ENCODE results near the gene CLHC1. TPM values are rescaled to one million over a fixed set of nuclear protein-coding genes. Genes with fewer than 3 reads are reported as not detected.
"Not testable (repeated sequence)": the region's sequence is repeated elsewhere in the genome, so short reads cannot be mapped to it uniquely, and the experiment has no call there.

Gene CLHC1
- total RNA-seq, 1 donor from 2014 or later = 19.8 TPM

GRCh38 chr2:55135491-55135890, 96.6 kb downstream of the CLHC1 start:
- Mint-ChIP-seq H3K4me1 (ENCODE audit: low read depth, unreplicated experiment) (peaks cover 12% of the 10 kb centered on the region), H3K36me3 (ENCODE audit: unreplicated experiment) (no peaks in the 10 kb centered on the region), H3K27me3 (ENCODE audit: unreplicated experiment) (no peaks in the 10 kb centered on the region), H3K27ac (ENCODE audit: unreplicated experiment) (no peak overlapping the region), H3K9me3 (ENCODE audit: unreplicated experiment) (peaks cover 2% of the 10 kb centered on the region), H3K4me3 (ENCODE audit: unreplicated experiment) (no peak overlapping the region)
- TF ChIP-seq CTCF (IDR thresholded peaks at IDR 0.05; ENCODE audit: partially characterized antibody, unreplicated experiment) = no peak
- no peak for DNase-seq

GRCh38 chr2:55134316-55134706, 97.8 kb downstream of the CLHC1 start:
- no peaks in the 10 kb centered on the region for H3K36me3 Mint-ChIP-seq (ENCODE audit: unreplicated experiment)
- H3K9me3 Mint-ChIP-seq (ENCODE audit: unreplicated experiment) = peaks cover under 1% of the 10 kb centered on the region
- no peak overlapping the region for H3K4me3 Mint-ChIP-seq (ENCODE audit: unreplicated experiment)
- no peak for TF ChIP-seq CTCF (IDR thresholded peaks at IDR 0.05; ENCODE audit: partially characterized antibody, unreplicated experiment)
- no peak for DNase-seq
- peaks cover 12% of the 10 kb centered on the region for H3K4me1 Mint-ChIP-seq (ENCODE audit: low read depth, unreplicated experiment)
- no peak overlapping the region for H3K27ac Mint-ChIP-seq (ENCODE audit: unreplicated experiment)
- H3K27me3 Mint-ChIP-seq (ENCODE audit: unreplicated experiment) = no peaks in the 10 kb centered on the region

DNA sequence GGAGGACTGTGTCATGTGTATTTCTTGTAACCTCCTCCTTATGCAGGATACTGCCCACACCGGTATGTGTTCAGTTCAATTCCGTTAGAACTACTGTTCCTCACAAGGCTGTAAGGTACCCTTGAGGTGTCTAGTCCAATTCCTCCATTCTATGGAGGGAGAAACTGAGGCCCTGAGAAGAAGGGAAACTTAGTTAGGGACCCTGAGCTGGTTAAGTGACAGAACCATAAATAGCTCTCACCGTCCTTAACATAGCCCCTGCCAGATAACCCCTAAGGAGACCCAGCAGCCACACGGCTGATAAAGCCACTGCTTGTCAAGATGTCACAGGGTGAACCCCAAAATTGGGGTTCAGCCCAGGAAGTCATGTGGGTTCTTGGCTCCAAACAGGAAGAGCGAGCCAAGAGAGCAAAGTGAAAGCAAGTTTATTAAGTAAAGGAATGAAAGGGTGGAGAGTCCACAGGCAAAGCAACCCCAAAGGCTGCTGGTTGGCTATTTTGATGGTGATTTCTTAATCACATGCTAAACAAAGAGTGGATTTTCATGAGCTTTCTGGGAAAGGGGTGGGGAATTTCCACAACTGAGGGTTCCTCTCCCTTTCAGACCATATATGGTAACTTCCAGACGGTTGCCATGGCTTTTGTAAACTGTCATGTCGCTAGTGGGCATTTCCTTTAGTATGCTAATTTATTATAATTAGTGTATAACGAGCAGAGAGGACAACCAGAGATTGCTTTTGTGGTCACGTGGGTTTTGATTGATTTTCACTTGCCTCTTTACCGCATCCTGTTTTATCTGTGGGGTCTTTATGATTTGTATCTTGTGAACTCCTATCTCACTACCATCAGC, 98.4 kb downstream of the CLHC1 start:
- no peaks in the 10 kb centered on the region for H3K9me3 Mint-ChIP-seq (ENCODE audit: unreplicated experiment)
- TF ChIP-seq CTCF (IDR thresholded peaks at IDR 0.05; ENCODE audit: partially characterized antibody, unreplicated experiment) = no peak
- H3K27ac Mint-ChIP-seq (ENCODE audit: unreplicated experiment) = no peak overlapping the region
- DNase-seq = no peak
- H3K4me3 Mint-ChIP-seq (ENCODE audit: unreplicated experiment) = no peak overlapping the region
- H3K4me1 Mint-ChIP-seq (ENCODE audit: low read depth, unreplicated experiment) = peaks cover 12% of the 10 kb centered on the region
- no peaks in the 10 kb centered on the region for H3K36me3 Mint-ChIP-seq (ENCODE audit: unreplicated experiment)
- H3K27me3 Mint-ChIP-seq (ENCODE audit: unreplicated experiment) = no peaks in the 10 kb centered on the region

DNA sequence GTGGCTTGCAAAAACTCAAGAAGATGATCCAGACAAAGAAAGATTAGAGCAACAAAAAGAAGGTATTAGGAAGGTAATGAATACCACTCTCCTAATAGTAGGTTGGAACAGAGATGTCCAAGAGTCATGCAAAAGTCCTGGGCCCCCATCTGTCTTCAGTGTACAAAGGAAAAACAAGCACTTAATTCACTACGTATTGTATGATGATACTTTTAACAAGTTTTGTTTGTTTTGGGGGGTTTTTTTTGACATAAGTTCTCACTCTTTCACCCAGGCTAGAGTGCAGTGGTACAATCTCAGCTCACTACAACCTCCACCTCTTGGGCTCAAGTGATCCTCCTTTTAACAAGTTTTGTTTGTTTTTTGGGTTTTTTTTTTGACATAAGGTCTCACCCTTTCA, 101.2 kb downstream of the CLHC1 start:
- no peak overlapping the region for H3K4me3 Mint-ChIP-seq (ENCODE audit: unreplicated experiment)

GRCh38 chr2:55126643-55127042, 105.5 kb downstream of the CLHC1 start:
- DNase-seq; H3K27ac Mint-ChIP-seq (ENCODE audit: unreplicated experiment); H3K4me1 Mint-ChIP-seq (ENCODE audit: low read depth, unreplicated experiment); H3K9me3 Mint-ChIP-seq (ENCODE audit: unreplicated experiment); H3K4me3 Mint-ChIP-seq (ENCODE audit: unreplicated experiment); H3K27me3 Mint-ChIP-seq (ENCODE audit: unreplicated experiment): not testable (repeated sequence)
- H3K36me3 Mint-ChIP-seq (ENCODE audit: unreplicated experiment) = peaks cover 17% of the 10 kb centered on the region

More for the DNA sequence above, 101.2 kb downstream of the CLHC1 start:
- no peaks in the 10 kb centered on the region for H3K9me3 Mint-ChIP-seq (ENCODE audit: unreplicated experiment)
- TF ChIP-seq CTCF (IDR thresholded peaks at IDR 0.05; ENCODE audit: partially characterized antibody, unreplicated experiment) = no peak
- no peaks in the 10 kb centered on the region for H3K27me3 Mint-ChIP-seq (ENCODE audit: unreplicated experiment)
- no peak for DNase-seq
- H3K4me1 Mint-ChIP-seq (ENCODE audit: low read depth, unreplicated experiment) = no peaks in the 10 kb centered on the region
- H3K36me3 Mint-ChIP-seq (ENCODE audit: unreplicated experiment) = peaks cover 3% of the 10 kb centered on the region
- no peak overlapping the region for H3K27ac Mint-ChIP-seq (ENCODE audit: unreplicated experiment)

Other genes with a start within 250 kb of the CLHC1 start
- gene RTN4, start 181.8 kb downstream of the CLHC1 start, total RNA-seq (ENCODE audit: unreplicated experiment) = 772 TPM
- 437 TPM for gene RPS27A, start 395 bp upstream of the CLHC1 start, total RNA-seq (ENCODE audit: unreplicated experiment)
- 25.2 TPM for gene MTIF2, start 36.9 kb upstream of the CLHC1 start, total RNA-seq (ENCODE audit: unreplicated experiment)
- gene CCDC88A, start 187.6 kb upstream of the CLHC1 start, total RNA-seq (ENCODE audit: unreplicated experiment) = 400 TPM